GM12875 (cell line): ENCODE data around the gene PSMD14.
"Not testable (repeated sequence)": the region's sequence is repeated elsewhere in the genome, so short reads cannot be mapped to it uniquely, and the experiment has no call there.

Experiments
- H3K4me3 ChIP-seq: one replicate; pipeline ENCODE4 v1.5.1; 2011; ENCODE audit warnings: low read depth, low read length, control low read depth
- CTCF ChIP-seq: IDR thresholded peaks from 2 replicates; pipeline ENCODE4 v1.5.1; 2011; ENCODE audit warnings: low read depth, mild to moderate bottlenecking, control low read depth, inconsistent platforms, low read length, moderate library complexity, borderline replicate concordance; ENCODE audit not compliant: insufficient read depth

Gene PSMD14

GRCh38 chr2:161308178-161308955 lies at the start of gene PSMD14:
PSMD14 (plus strand) TSS chr2:161308425; CDS start chr2:161318826, 10,401 bp downstream.
- no peak for TF ChIP-seq CTCF
- peak within 1 kb of the TSS; percentile 70 for H3K4me3 ChIP-seq

- no peak overlapping the region for H3K4me3 ChIP-seq
- TF ChIP-seq CTCF: no peak
These were observed 42.4 kb upstream of the PSMD14 start for GRCh38 chr2:161265874-161266273.

- TF ChIP-seq CTCF: no peak
- H3K4me3 ChIP-seq: no peak overlapping the region
These were observed 39.1 kb upstream of the PSMD14 start for GRCh38 chr2:161269111-161269510.

- TF ChIP-seq CTCF: peak; percentile 34; the same call in 1 of the 2 replicates
- no peak overlapping the region for H3K4me3 ChIP-seq
These were observed 35.0 kb upstream of the PSMD14 start for GRCh38 chr2:161273038-161273760.

GRCh38 chr2:161278564-161279229 lies 29.5 kb upstream of the PSMD14 start:
- not testable (repeated sequence) for H3K4me3 ChIP-seq

GRCh38 chr2:161279230-161279815 lies 28.9 kb upstream of the PSMD14 start:
- not testable (repeated sequence) for H3K4me3 ChIP-seq

GRCh38 chr2:161280906-161281323 lies 27.3 kb upstream of the PSMD14 start:
- H3K4me3 ChIP-seq: not testable (repeated sequence)

- H3K4me3 ChIP-seq: not testable (repeated sequence)
These were observed 26.5 kb upstream of the PSMD14 start for GRCh38 chr2:161281615-161282310.

GRCh38 chr2:161282311-161282644 lies 25.9 kb upstream of the PSMD14 start:
- H3K4me3 ChIP-seq: not testable (repeated sequence)
